Measurements from ENCODE around the gene LONP2.
"Not testable (repeated sequence)": the region's sequence is repeated elsewhere in the genome, so short reads cannot be mapped to it uniquely, and the experiment has no call there.

LONP2 gene

DNA sequence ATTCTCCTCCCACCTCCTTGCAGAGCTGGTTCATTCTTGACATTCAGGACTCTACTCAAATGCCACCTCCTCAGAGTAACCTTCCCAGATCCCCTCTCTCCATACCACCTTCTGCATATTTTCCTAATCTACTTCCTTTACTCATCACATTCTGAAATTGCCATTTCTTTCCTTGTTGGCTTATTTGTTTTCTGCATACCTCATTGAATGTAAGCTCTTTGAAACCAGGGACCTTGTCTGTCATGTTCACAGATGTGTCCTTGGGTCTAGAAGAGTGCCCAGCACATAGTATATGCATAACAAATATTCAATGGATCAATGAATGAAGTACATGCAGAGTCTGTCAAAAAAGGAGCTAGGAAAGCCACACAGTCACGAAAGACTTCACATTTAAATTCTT, 7.8 kb upstream of the LONP2 start:
- DNase-seq, result no peak

DNA sequence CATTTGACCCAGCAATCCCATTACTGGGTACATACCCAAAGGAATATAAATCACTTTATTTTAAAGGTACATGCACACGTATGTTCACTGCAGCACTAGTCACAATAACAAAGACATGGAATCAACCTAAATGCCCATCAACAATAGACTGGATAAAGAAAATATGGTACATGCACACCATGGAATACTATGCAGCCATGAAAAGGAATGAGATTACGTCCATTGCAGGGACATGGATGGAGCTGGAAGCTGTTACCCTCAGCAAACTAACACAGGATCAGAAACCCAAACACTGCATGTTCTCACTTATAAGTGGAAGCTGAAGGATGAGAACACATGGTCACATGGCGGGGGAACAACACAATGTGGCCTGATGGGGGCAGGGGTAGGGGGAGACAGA, 4.0 kb upstream of the LONP2 start:
- DNase-seq, result not testable (repeated sequence)

DNA sequence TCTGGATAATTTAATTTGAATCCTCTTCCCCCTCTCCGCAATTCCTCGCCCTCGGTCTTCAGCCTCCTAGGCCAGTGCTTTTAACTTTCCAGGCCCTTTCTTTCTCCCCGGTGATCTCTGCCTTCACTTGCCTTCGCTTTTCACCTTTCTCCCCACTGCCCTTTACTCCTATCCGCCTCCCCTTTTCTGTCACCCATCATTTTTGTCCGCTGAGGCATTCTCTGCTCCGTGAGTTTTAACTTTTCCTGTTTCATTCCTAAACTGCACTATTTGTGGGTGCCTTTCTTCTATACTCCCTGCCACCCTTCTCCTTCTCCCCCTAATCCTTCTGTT, 729 bp downstream of the LONP2 start:
- no peak for DNase-seq

DNA sequence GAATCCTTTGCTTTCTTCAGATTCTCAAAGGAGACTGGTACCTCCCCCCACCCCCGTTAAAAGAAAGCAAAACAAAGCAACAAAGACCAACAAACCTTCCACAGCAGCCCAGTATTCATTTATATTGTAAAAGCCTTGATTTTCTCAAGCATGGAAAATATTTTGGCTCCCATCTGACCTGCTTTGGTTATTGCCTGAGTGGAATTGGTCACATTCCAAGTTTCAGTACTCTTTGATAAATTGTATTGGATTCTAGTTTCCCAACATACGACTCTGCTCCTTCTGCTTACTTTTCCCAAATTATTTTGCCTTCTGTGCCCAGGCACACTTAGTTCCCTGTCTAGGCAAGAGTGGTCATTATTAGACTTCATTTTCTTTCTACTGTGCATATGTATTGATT, 2.0 kb downstream of the LONP2 start:
- no peak for DNase-seq

DNA sequence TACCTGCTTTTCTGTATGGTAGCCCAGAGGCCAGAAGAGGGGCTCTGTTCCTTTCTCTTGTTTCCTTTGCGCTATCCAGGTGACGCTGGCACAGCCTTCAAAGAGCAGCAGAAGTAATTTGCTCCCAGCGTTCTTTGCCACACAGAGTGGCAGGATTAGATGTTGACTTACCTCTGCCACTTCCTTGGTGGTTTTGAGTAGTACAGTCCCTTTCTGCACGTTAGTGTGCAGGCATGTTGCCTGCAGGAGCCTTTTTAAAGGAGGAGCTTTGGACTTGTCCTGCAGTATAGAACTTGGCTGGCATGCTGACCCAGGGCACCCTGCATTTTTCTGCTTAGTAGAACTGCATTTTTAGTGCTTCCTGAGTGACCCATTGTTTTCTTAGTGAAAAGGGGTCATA, 3.2 kb downstream of the LONP2 start, which contains the start of gene ABCC11:
TSS of gene ABCC11 (minus strand) at position 229 of the 400 bp plus-strand sequence. CDS start 15,618 bp downstream, outside the sequence.
- DNase-seq, result no peak

DNA sequence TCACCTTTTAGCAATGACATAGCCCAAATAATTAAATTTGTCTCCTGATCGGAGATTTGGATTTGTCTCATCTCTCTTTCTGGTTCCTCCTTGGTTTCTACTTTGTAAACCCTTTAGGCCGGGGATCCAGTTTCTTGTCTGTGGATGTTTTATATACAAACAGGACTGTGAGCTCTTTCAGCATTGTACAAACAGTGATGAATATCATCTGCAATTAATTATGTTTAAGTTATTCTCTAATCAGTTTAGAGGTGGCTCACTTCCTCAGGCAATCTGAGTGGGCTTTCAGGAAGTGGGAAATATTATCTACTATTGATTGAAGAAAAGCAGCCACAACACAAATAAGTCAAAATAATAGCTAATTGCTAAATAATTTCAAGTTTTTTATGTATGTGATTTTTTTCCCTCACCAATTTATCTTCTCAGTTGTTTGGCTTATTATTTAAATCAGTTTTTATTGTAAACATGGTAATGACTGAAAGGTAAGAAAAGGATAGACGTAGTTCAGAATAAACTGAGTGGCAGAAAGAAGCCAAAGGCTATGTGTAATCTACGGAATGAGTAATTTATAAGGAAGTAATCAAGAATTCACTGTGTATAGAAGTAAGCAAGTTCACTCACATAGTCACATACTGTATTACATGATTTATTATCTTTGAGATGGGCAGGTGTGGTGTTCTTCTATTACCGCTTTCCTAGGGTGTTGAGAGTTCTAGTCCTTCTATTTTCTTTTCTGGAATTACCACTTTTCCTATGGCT, 6.6 kb downstream of the LONP2 start:
- no peak for DNase-seq

DNA sequence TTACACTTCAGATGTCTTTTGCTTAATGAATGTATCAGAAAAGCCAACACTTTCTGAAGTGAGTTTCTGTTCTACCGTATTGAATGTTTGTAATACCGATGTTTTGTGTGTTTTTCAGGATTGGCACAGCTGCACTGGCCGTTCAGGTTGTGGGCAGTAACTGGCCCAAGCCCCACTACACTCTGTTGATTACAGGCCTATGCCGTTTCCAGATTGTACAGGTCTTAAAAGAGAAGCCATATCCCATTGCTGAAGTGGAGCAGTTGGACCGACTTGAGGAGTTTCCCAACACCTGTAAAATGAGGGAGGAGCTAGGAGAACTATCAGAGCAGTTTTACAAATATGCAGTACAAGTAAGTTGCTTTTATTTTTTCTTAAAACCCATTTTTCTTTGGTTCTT, 7.9 kb downstream of the LONP2 start:
- no peak for DNase-seq

DNA sequence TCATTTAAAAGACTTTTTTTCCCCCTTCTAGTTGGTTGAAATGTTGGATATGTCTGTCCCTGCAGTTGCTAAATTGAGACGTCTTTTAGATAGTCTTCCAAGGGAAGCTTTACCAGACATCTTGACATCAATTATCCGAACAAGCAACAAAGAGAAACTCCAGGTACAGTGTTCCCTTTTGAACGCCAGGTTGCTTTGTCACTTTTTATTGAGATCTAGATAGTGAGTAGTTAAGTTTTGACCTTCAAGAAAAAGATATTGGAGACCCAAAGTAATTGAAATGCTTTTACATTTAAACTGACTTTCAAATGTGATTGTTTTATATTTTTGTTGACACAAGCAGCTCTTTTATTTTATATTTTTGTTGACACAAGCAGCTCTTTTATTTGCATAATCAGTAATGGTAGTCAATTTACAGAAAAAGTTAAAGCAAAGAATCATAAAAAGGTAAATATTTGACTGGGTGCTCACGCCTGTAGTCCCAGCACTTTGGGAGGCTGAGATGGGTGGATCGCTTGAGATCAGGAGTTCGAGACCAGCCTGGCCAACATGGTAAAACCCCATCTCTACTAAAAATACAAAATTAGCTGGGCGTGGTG, 12.6 kb downstream of the LONP2 start:
- no peak for DNase-seq

DNA sequence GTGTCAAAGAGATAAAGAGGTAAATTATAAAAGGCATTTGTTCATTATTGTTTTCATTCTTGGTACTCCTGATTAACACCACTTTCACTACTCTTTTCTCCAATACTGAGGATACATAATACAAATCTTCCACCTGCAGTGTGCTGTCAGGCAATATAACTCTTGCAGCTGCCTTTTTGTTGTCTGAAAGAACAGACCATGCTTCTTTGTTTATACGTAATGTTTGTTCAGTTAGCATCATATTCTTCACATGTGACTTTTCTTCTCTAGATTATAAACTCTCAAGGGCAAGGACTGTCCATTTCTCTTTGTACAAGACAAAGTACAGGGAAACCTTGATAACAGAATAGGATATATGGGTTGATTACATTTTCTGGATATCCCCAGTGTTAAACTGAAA, 17.5 kb downstream of the LONP2 start:
- no peak for DNase-seq

DNA sequence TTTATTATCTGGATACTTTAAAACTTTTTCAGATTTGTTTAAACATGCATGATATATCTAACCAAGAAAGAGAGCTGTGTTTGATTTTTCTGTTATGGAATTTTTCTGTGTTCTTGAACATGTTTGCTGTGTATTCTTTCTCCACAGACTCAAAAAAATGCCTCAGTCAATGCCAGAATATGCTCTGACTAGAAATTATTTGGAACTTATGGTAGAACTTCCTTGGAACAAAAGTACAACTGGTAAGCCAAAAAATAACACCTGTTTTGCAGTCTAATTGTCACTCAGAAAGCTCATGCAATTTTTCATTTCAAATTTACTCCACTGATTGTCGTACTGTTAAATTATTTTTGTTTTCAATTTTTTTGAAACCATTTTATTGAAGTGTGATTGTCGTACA, 18.5 kb downstream of the LONP2 start:
- DNase-seq, result no peak

DNA sequence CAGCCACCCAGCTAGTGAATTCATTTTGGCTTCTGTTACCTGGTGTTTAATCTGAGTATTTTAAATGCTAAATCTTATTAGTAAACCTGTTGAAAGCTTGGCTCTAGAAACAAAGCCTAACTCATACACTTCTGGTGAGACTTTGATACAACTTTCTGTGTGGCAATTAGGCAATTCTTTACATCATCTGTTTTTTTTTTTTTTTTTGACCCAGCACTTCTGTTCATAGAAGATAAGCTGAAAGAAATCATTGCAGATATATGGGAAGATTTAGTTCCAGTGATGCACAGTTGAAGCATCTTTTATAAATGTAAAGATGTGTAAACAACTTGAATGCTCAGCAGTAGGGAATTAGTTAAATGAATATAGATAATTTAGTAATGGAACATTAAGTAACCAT, 24.9 kb downstream of the LONP2 start:
- DNase-seq, result no peak

DNA sequence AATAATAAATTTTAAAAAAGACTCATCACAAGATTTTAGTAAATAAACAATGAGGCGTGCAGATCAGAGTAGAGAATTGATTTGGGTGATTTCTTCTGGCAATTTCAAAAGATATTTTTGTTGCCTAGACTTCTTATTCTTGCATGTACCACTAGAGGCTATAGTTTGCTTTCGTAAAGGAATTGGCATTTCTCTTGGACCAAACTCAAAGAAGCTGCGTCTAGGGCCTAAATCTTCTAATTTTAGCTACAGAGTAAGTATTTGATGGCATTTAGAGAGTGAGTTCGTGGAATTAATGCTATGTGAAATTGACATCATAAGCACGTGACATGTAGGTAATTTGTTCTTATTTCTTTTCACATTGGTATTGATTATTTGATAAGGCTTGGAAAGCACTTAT, 27.6 kb downstream of the LONP2 start:
- peak; percentile 44 for DNase-seq

DNA sequence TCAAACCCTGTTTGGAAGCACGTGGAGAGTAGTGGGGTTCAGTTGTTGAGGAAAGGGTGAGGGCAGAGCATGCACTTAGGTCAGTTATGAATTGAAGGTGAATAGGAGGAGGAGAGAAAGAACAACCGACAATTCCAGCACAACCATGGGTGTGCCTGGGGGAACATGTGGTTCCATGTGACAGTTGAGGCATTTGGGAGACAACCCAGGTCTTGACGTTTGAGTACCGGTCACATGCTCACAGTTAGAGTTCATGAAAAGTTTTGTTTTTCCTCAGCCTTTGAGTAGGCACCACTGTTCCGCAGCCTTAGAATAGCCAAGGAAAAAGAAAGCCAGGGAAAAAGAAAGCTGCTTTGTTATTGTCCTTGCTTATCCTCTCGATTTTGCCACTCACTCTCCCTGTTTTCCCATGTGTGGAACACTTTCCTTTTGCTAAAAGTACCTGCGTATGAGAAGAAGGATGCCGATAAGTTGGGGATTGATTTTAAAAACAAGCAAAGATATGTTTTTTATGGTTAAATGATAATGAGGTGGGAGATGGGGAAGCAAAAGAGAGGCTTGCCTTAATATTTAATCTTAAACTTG, 28.8 kb downstream of the LONP2 start:
- no peak for DNase-seq

DNA sequence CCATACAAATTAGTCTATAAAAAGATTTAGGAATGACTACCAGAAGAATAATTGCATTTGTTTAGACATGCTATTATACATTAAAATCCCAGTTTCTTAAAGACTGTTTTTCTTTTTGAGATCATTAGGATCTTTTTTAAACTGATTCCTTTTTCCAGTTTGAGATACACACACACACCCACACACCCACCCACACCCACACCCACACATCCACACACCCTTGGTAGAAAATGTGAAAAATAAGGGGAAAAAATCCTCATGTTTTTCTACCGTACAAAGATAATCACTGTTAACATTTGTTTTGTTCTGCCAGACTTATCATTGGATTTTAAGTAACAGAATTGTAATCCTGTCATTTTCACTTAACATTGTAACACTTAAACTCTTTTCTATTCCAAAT, 30.4 kb downstream of the LONP2 start:
- no peak for DNase-seq

DNA sequence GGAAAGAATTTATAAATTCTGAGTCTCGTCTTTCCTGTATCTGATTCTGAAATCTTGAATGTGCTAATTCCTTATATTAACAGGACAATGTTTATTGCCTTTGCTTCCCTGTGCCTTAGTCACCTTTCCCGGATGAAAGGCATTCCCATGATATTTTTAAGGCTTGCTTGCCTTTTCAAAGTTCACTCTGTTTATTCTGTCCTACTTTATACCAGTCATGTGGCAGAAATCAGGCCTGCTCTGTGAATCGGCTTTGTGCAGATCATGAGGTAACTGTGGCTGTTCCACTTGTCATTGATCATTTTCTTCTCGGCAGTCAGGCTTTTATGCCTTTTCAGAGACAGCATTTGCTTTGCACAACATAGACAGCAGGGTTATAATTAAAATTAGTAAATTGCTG, 32.0 kb downstream of the LONP2 start:
- no peak for DNase-seq

DNA sequence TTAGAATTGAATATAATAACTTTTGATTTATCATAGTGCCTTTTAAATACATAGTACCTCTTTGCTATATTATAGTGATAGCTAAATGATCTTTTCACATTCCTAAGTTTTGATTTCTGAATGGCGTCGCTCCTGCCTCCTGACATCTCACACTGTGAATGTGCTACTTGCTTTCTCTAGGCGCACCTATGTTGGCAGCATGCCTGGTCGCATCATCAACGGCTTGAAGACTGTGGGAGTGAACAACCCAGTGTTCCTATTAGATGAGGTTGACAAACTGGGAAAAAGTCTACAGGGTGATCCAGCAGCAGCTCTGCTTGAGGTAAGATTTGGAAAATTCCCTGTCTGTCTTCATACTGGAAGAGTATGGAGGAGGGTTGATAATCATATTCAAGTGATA, 33.1 kb downstream of the LONP2 start:
- DNase-seq, result no peak

DNA sequence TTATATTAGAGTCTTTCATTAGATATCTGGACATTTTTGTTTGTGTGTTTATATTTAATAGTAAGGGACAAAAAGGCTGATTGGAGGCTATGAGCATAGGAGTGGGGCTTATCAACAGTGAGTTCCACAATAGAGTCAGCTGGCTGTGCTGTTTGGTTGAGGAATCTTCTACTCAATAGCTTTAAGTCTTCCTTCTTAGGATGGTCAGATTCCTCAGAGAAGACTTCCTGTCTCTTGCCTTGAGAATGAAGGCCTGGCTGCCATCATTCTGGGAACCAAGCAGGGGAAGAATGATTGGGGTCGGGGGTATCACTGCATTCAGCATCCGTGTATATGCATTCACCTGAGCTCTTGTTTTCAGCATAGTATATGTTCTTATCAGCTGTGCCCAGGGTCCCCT, 35.1 kb downstream of the LONP2 start:
- no peak for DNase-seq

DNA sequence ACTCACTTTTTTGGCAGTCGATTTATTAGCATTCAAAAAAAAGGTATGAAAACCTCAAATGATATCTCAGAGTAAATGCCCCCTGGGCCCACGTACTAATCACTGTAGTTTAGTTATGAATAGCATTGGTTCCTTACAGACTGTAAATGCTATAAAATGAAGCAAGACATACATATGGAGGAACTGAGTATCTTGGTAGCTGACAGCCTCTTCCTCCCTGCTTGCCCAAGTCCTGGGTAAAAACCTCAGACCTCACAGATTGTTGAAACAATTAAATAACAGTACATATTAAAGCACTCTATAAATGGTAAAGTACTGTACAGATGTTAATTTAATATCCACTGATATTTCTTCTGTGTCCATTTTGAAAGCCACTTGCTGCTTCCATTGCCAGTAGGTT, 36.4 kb downstream of the LONP2 start:
- no peak for DNase-seq

DNA sequence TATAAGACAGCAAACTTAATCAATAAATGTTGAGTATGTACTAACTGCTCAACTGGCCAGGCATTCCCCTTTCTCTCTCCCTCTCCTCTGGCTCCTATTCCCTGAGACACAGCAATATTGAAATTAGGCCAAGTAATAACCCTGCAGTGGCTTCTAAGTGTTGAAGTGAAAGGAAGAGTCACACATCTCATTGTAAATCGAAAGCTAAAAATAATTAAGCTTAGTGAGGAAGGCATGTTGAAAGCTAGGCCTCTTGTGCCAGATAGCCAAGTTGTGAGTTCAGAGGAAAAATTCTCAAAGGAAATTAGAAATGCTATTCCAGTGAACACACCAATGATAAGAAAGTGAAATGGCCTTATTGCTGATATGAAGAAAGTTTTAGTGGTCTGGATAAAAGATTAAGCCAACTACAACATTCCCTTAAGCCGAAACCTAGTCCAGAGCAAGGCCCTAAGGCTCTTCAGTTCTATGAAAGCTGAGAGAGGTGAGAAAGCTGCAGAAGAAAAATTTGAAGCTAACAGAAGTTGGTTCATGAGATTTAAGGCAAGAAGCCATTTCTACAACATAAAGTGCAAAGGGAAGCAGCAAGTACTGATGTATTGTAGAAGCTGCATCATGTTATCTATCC, 38.6 kb downstream of the LONP2 start:
- no peak for DNase-seq

DNA sequence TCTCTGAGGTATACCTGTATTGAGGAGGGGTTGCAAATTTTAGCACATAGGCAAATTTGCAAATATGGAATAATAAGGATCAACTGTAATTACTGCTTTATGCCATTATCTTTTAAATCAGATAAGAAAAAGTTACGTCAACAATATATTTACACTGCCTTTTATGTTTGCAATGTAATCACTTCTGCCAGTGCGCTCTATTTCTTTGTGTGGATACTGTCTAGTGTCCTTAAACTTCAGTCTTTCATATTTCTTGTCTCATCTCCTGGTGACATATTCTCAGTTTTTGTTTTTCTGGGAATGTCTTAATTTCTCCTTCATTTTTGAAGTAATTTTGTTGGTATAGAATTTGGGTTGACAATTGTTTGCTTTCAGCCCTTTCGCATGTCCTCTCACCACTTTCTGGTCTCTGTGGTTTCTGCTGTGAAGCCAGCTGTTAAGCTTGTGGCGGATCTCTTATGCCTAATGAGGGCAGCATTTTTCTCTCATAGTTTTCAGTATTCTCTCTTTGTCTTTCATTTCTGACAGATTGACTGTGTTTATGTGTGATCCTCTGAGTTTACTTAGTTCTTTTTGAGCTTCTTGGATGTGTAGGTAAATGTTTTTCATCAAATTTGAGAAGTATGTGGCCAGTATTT, 40.8 kb downstream of the LONP2 start:
- DNase-seq, result no peak

DNA sequence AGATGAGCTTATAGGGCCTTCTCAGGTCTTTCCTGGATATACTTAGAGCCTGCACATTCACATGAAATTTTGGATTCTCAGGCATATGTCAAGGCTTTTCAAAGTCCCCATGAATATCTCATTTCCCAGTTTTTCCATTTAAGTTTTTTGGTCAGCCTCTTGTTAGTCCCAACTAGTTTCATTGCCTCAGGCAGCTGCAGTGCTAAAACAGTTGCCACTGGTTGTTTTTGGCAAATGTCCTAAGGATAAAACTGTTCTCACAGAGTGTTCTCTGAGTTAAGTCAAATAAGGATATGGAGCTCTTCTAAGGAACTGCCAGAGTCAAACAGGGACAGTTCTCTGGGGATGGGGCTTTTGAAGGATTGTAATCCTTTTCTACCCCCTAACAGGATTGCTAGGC, 43.1 kb downstream of the LONP2 start:
- DNase-seq, result no peak

DNA sequence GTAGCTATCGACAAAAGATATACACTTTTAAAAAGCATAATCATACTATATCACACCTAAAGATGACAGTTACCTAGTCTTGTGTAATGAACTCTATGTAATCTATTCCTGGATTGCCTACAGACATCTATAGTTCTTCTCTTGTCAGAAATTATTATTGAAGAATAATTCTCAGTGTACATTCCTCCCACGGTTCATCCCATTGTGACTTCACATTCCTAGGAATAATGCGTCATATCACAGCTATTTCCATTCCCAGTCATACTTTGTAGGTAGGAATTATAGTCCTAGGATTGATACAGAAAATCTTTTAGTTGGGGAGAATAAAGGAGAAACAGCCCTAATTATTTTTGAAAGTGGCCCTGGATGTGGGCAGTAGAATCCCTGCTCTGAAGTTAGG, 47.2 kb downstream of the LONP2 start:
- peak; percentile 29 for DNase-seq

DNA sequence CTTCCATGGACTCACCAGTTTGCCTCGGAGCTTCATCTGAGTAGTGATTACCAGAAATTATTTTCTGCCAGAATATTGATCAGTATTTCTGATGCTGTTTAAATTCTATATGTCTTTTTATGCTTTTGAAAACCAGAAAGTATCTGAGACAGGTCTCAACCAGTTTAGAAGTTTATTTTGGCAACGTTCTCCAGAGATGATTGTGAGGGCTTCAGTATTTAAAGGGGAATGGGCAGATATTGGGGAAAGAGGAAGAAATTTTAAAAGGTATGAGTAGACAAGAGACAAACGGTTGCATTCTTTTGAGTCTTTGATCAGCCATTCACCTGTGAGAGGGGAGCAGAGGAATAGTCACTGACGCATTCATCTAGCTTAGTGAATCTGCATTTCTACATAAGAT, 47.7 kb downstream of the LONP2 start:
- no peak for DNase-seq

Measured in fibroblast of skin of scalp (primary cell).